HTERT RPE-1 (cell line): ENCODE measurements around the gene IMPDH1.

Experiments used
- in situ Hi-C: fragments of 300-500 bp; cut with MboI; formaldehyde crosslinking; loops from 4 replicates; pipeline ENCODE4 v1.14.3; 2020; ENCODE audit warnings: low sequenced_read_pairs

The IMPDH1 gene

DNA sequence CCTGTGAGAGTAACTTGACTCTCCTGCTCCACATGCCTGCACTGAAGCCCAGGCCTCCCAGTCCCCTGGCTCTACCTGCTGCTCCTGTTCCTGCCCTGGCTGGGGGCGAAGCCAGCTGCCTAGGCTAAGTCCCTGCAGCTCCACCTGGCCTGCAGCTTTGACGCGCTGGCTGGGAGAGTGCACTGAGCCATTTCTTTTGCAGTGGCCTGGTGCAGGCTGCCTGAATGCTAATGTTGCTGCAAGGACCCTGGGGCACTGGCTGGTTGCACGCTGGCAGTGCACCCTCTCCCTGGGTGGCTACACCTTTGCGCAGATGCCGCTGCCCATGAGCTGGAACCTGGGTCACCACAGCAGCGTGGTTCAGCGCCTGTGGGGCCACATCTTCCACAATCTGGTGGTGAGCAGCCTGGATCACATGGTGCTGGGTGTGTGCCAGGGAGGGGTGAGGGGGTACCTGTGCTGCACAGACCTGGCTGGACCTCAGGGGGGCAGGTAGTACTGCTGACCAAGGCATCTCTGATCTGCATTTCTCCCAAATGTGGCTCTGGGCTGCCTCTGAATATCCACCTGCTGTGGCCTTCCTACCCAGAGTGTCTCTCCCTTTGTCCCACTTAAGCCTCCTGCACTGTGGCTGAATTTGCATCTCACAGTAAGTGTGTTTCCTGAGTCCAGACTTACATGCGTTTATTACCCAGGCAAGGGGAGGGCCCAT lies 20.0 kb downstream of the IMPDH1 start:
- in situ Hi-C loops = no loop called here

- in situ Hi-C loops = no loop called here
Measured at GRCh38 chr7:128389085-128389617, 20.6 kb downstream of the IMPDH1 start.

DNA sequence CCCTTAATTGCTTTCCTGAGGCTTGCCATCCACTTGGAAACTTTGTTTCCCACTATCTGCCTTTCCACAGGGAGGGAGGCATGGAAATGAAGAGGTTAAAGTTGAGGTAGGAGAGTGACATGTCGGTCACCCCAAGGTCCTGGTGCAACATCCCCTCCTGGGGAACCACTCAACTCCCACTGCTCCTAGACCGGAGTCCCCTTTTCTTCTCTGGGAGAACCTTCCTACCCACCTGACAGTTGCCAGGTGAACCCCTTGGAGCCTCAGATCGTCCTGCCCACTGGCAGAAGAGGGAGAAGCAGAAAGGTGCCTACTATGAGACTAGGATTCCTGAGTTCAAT lies 21.7 kb downstream of the IMPDH1 start:
- in situ Hi-C loops = no loop called here

DNA sequence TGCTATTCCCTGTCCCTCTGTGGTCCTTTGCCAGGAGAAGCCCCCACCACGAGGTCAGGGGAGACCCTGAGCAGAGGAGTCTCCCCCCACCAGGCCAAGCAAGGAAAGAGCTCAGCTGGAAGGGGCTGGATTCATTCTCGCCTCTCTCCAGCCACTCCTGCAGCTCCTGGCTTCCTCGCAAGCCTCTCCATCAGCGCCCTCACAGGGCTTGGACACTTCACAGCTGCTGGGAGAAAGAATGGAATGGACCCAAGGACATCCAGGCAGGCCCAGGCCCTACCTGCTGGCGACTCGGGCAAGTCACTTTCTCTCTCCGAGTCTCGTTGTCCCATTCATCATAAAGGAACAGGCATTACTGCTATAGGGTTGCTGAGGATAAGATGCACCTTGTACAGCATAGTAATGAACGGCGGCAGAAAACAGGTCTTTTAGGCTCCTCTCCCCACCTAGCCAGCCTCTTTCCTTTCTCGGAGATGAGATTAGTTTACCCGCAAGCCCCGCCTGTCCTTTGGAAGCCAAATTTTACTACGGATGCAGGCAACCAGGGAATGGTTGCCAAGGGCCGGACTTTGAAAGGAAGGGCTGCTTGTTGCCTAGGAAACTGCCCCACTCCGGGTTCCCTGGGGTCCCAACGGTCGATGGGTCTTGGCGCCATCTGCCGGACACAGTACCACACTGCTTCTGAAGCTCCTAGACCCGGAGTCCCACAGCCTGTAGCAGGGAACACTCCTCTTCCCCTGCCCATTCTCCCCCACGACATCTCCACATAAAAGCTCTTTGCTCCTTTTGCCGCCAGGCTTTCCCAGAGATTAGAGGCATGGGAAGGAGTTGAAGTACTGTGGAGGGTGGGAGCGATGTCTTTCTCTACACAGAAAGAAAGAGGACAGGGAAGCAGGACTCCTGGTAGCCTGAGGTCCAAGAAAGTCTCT lies 22.3 kb downstream of the IMPDH1 start:
- in situ Hi-C loops = no loop called here

DNA sequence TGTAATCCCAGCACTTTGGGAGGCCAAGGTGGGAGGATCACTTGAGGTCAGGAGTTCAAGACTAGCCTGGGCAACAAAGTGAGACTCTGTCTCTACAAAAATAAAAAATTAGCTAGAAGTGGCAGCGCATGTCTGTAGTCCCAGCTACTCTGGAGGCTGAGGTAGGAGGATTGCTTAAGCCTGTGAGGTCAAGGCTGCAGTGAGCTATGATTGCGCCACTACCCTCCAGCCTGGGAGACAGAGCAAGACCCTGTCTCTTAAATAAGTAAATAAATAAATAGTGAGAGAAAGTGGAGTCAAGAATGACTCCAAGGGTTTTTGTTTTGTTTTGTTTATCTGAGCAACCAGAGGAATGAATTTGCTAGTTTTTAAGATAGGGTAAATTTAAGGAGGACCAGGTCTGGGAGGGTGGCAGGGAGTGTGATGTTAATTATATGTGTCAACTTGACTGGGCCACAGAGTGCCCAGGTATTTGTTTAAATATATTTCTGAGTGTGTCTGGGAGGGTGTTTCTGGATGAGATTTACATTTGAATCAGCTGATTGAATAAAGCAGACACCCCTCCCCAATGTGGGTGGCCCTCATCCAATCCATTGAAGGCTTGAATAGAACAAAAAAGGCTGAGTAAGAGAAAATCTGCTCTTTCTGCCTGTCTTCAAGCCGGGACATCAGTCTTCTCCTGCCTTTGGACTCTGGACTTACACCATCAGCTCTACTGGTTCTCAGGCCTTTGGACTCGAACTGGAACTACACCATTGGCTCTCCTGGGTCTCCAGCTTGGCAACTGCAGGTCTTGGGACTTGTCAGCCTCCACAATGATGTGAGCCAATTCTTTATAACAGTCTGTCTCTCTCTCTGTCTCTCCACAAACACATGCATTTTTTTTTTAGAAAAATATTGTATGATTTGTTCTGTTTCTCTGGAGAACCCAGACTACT lies 23.5 kb downstream of the IMPDH1 start:
- in situ Hi-C loops = no loop called here

DNA sequence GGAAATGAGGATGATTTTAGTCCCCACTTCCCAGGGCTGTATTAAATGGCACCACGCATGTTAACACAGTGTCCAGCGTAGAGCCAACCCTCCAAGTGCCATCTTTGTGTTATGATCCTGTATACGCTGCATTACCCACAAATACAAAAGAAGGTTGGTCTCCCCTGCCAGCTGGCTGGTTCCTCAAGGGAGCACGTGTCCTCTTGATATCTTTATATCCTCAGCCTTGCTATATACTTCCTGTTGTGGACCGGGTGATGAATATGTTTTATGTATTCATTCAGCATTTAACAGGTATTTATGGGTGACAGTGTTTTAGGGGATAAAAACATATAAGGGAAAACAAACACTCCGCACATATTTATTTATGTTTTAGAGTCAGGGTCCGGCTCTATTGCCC lies 25.1 kb downstream of the IMPDH1 start:
- in situ Hi-C loops = no loop called here

GRCh38 chr7:128383776-128384175 lies 26.0 kb downstream of the IMPDH1 start:
- in situ Hi-C loops = no loop called here

GRCh38 chr7:128381161-128381821 lies 28.5 kb downstream of the IMPDH1 start:
- in situ Hi-C loops = no loop called here

GRCh38 chr7:128380483-128381106 lies 29.2 kb downstream of the IMPDH1 start:
- in situ Hi-C loops = no loop called here

DNA sequence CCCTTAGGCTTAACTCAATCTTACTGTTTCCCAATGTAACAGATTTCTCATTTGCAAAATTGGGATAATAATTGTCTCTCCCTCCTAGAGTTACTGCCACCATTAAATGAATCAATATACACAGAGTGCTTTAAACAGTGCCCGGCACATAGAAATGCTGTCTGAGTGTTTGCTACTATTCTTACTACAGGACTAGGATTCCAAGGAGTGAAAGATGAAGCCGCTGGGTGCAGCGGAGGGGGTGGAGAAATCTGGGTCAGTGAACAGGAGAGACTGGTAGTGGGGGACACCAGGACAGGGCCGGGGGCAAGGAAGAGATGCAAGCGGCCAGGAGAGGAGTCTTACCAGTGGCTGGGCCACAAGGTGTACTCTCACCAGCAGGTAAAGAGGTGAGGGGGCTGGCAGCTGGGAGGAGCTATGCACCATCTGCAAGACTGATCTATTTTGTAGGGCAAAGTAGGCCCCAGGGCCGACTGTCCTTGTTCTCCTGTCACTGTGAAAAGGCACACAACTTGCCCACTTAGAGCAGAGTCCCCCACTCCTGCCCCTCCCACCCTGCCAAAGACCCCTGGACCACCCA lies 29.8 kb downstream of the IMPDH1 start:
- in situ Hi-C loops = no loop called here

DNA sequence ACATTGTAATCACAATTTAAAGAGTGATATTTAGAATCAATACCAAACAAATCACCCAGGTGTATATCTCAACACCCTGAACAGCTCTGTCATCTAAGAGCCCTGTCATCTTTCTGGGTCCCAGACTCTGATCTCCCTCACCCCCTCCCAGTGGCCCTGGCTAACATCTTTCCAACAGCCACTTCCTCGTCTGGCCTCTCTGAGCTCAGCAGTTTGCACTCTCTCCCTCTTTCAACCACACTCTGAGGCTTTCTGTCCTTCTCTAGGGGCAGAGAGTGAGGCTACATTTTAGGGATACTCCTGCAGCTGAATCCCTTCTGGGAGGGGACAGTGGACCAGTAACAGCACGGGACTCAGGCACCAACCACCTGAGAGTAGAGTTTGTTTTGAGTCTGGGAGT lies 31.1 kb downstream of the IMPDH1 start:
- in situ Hi-C loops = no loop called here

DNA sequence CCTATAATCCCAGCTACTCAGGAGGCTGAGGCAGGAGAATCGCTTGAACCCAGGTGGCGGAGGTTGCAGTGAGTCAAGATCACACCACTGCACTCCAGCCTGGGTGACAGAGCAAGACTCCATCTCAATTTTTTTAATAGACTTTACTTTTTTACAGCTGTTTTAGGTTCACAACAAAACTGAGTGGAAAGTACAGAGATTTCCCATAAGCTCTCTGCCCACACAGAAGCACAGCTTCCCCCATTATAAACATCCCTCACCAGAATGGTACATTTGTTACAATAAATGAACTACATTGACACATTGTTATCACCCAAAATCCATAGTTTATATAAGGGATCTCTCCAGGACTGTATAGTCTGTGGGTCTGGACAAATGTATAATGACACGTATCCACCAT lies 33.7 kb downstream of the IMPDH1 start:
- in situ Hi-C loops = no loop called here

DNA sequence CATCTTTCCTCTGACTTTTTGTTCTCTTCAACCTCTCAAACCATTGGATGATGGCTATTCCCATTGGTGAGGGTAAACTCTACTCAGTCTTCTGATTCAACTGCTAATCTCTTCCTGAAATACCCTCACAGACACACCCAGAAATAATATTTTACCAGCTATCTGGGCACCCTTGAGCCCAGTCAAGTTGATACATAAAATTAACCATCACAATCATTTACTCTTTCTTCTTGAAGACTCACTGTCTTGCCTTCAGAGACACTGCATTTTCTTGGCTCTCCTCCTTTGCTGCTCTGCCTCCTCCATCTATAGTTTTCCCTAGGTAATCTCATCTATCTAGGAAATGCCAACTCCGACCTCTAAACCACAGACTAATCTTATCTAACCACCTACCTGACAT lies 35.7 kb downstream of the IMPDH1 start:
- in situ Hi-C loops = no loop called here

DNA sequence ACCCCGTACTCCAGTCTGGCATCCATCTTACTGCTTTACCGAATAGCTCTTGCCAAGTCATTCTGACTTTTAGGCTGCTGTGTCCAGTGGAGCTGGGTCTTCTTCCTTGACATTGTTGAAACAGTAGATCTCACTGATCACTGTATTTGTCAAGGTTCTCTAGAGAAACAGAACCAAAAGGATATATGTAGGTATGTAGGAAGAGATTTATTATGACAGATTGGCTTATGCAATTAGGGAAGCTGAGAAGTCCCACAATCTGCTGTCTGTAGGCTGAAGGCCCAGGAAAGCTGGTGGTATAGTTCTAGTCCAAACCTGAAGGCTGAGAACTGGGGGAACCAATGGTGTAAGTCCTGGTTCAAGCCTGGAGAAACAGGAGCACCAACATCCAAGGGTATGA lies 36.2 kb downstream of the IMPDH1 start:
- in situ Hi-C loops = no loop called here

DNA sequence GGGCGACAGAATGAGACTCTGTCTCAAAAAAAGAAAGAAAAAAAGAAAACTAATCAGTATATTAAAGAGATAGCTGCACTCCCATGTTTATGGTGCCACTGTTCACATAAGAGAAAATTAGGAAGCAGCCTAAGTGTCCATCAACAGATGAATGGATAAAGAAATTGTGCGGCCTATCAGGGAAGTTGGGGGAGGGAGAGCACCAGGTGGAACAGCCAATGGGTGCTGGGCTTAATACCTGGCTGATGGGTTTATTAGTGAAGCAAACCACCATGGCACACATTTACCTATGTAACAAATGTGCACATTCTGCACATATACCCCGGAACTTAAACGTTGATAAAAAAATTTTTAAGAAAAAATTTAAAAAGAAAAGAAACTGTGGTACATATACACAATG lies 39.3 kb downstream of the IMPDH1 start:
- in situ Hi-C loops = no loop called here

DNA sequence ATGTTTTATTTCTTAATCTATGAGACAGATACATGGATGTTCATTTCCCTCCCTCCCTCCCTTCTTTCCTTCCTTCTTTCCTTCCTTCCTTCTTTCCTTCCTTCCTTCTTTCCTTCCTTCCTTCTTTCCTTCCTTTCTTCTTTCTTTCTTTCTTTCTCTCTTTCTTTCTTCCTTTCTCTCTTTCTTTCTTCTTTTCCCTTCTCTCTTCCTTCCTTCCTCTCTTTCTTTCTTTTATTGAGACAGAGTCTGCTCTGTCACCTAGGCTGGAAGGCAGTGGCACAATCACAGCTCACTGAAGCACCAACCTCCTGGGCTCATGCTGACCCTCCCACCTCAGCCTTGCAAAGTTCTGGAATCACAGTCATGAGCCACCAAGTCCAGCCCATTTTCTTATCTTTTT lies 42.8 kb downstream of the IMPDH1 start:
- in situ Hi-C loops = no loop called here

GRCh38 chr7:128366300-128366699 lies 43.5 kb downstream of the IMPDH1 start:
- in situ Hi-C loops = no loop called here

GRCh38 chr7:128365432-128365831 lies 44.4 kb downstream of the IMPDH1 start:
- in situ Hi-C loops = no loop called here

DNA sequence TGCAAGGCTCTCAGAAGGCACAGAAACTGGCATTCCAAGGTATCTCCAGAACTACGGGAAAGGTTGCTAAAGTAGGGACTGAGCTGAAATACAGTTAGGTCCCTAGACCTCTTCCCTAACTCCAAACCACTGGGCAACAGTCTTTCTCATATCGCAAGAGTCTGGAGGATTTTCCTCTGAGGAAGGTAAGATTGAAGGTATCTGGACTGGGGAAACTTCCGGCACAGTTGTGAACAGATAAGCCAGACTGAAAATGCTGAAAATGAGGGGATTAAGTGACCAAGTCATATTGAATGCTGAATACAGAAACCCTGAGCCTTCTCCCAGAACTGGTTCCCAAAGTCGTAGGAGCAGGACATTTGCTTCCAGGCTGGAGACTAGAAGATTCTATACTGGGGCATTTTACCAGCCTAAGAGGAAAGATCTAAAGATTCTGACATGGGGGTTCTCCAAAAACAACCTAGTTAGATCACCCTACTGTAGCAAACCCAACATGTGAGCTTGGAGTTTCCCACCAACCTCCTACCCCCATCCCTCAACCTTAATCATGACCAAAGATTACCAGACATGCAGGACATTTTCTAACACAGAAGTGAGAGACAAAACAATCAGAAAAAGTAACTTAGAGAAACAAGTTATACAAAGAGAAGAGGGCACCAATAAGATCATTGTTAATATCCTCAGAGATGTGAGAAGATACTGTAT lies 45.5 kb downstream of the IMPDH1 start:
- in situ Hi-C loops = no loop called here
